Fibroblast of skin of abdomen (primary cell): ENCODE data around the gene GRM2. TPM values are rescaled to one million over a fixed set of nuclear protein-coding genes. Genes with fewer than 3 reads are reported as not detected.

Source experiments
- DNase-seq: peaks from one replicate; pipeline ENCODE4 v3.0.0-alpha.2; 2013
- polyA plus RNA-seq, 2 experiments: library from polyadenylated mRNA; unstranded; fragments of 120-200 nt; gene quantifications; one replicate each; pipeline ENCODE4 v1.2.1, GENCODE V29; 2013; ENCODE audit not compliant: insufficient read length in 2 of 2

GRM2 gene
- polyA plus RNA-seq (2013, experiment 1 of 2; ENCODE audit: insufficient read length): not detected
- 0.02 TPM for polyA plus RNA-seq (2013, experiment 2 of 2; ENCODE audit: insufficient read length)

- DNase-seq: peak; percentile 84
Observed at GRCh38 chr3:51706788-51707731, at the start of gene GRM2. Gene GRM2 (plus strand): TSS chr3:51707068. CDS start chr3:51708984, 1,916 bp downstream.

- no peak for DNase-seq
Observed at GRCh38 chr3:51657234-51657633, 49.6 kb upstream of the GRM2 start.

- no peak for DNase-seq
Observed at GRCh38 chr3:51659942-51660341, 46.9 kb upstream of the GRM2 start.

- no peak for DNase-seq
Observed at GRCh38 chr3:51662456-51662855, 44.4 kb upstream of the GRM2 start.

- DNase-seq: no peak
Observed at GRCh38 chr3:51668756-51669155, 38.1 kb upstream of the GRM2 start.

GRCh38 chr3:51669241-51670052 lies 37.4 kb upstream of the GRM2 start:
- DNase-seq: peak; percentile 67

GRCh38 chr3:51670053-51670822 lies 36.6 kb upstream of the GRM2 start:
- no peak for DNase-seq

GRCh38 chr3:51670823-51671733 lies 35.8 kb upstream of the GRM2 start, which contains the start of gene TEX264:
Gene TEX264 (plus strand): TSS chr3:51671252. CDS start chr3:51674305, 3,053 bp downstream.
- peak; percentile 81 for DNase-seq

- DNase-seq: peak; percentile 36
Observed at GRCh38 chr3:51671734-51672475, 35.0 kb upstream of the GRM2 start.

- no peak for DNase-seq
Observed at GRCh38 chr3:51673181-51673801, 33.6 kb upstream of the GRM2 start.

GRCh38 chr3:51673802-51674654 lies 32.8 kb upstream of the GRM2 start:
- no peak for DNase-seq

- DNase-seq: no peak
Observed at GRCh38 chr3:51675201-51675611, 31.7 kb upstream of the GRM2 start.

- no peak for DNase-seq
Observed at GRCh38 chr3:51676102-51676640, 30.7 kb upstream of the GRM2 start.

- no peak for DNase-seq
Observed at GRCh38 chr3:51677358-51677757, 29.5 kb upstream of the GRM2 start.

- no peak for DNase-seq
Observed at GRCh38 chr3:51678186-51678585, 28.7 kb upstream of the GRM2 start.

- no peak for DNase-seq
Observed at GRCh38 chr3:51678641-51679040, 28.2 kb upstream of the GRM2 start.

GRCh38 chr3:51679318-51679717 lies 27.6 kb upstream of the GRM2 start:
- no peak for DNase-seq

GRCh38 chr3:51679777-51680176 lies 27.1 kb upstream of the GRM2 start:
- no peak for DNase-seq

- DNase-seq: no peak
Observed at GRCh38 chr3:51680196-51680595, 26.7 kb upstream of the GRM2 start.
